ENCODE measurements around the gene CDCP1.

Gene CDCP1

DNA sequence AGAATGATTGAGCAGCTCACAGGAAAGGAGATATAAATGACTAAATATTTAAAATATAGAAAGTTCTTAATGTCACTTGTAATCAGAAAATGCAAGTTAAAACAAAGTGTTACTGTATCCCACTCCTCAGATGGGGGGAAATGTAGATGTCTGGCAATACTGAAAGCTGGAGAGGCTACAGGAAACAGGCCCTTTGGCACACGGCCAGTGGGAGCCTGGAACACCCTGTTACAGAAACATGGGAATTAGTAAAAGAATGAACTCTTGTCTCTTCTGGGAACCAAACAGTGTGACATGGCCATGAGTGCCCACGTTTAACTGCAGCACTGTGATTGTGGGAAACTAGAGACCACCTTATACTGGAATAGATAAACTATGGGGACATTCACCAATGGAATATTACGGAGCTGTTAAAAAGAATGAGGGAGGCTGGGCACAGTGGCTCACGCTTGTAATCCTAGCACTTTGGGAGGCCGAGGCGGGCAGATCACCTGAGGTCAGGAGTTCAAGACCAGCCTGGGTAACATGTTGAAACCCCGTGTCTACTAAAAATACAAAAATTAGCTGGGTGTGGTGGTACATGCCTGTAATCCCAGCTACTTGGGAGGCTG lies 50.2 kb downstream of the CDCP1 start:
- H3K27me3 ChIP-seq (ENCODE audit: insufficient read depth, low read length), result no peaks in the 10 kb centered on the region
- no peaks in the 10 kb centered on the region for H3K36me3 ChIP-seq (ENCODE audit: insufficient read depth, low read length)
- H3K4me3 ChIP-seq (ENCODE audit: low read length), result no peak overlapping the region

DNA sequence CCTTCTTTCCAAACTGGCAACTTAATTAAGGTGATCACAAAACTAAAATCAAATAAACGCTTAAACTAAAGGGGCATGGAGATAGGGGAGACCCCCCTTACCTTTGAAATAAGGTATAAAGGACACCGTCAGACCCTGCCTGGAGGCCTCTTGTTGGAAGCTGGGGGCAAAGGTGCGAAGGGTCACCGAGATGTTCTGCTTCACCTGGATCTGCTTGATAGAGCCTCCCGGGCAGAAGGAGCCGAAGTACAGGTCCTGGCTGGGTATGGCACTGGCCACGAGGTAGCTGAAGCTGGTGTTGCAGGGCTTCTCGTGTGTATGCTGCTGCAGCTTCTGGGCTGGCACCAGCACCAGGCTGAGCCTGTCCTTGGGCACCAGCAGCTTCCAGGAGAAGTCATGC lies 53.0 kb downstream of the CDCP1 start:
- Histone ChIP-seq H3K4me1 (ENCODE audit: insufficient read depth, low read length) (peaks cover 2% of the 10 kb centered on the region), H3K9me3 (ENCODE audit: low read length) (no peaks in the 10 kb centered on the region), H3K4me3 (ENCODE audit: low read length) (no peak overlapping the region), H3K36me3 (ENCODE audit: insufficient read depth, low read length) (no peaks in the 10 kb centered on the region), H2AFZ (ENCODE audit: low read depth, low read length) (no peak overlapping the region), H3K27me3 (ENCODE audit: insufficient read depth, low read length) (no peaks in the 10 kb centered on the region)

More for the DNA sequence above, 50.2 kb downstream of the CDCP1 start:
- no peak overlapping the region for H2AFZ ChIP-seq (ENCODE audit: low read depth, low read length)
- no peaks in the 10 kb centered on the region for H3K9me3 ChIP-seq (ENCODE audit: low read length)
- peaks cover 2% of the 10 kb centered on the region for H3K4me1 ChIP-seq (ENCODE audit: insufficient read depth, low read length)

DNA sequence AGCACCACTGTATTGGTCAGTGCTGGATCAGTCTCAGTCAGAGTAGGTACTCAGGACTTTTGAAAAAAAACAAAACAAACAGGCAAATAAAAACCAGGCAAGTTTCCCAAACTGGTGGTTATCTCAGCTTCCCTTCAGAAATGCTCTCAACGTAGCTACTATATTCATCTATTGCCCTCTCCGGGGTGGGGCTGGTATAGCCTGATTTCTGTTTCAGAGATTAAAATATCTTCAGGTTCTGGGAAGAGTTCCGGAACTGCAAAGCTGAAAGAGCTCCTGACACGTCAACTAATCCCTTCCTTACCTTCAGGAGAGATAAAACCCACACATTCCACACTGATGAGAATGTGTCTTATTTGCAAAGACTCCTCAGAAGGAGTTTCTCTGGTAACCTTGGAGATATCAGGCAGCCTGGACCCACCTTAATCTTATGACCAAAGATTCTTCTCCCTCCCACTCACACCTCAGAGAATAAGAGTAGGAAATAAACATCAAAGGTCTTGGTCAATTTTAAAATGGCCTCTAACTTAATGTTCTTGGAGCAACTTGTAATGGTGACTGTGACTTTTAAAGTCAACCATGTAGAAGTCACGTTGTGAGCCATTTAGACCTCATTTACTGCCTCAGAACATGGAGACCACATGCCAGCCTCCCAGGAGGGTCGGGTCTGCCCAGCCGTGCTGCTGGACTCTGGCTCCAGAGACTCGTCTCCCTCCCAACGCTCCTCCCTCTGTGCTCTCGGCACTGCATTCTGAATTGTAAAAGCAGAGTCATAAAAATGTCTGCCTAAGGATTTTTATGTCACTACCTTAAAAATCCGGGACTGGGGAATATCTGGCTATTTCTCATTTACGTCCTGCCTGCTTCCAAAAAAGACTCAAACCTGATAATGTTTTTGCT lies 53.8 kb downstream of the CDCP1 start:
- no peak overlapping the region for H3K4me3 ChIP-seq (ENCODE audit: low read length)
- peak overlapping the region; percentile 37 for H2AFZ ChIP-seq (ENCODE audit: low read depth, low read length)
- no peaks in the 10 kb centered on the region for H3K36me3 ChIP-seq (ENCODE audit: insufficient read depth, low read length)
- H3K4me1 ChIP-seq (ENCODE audit: insufficient read depth, low read length), result peaks cover 2% of the 10 kb centered on the region
- H3K27me3 ChIP-seq (ENCODE audit: insufficient read depth, low read length), result no peaks in the 10 kb centered on the region
- H3K9me3 ChIP-seq (ENCODE audit: low read length), result no peaks in the 10 kb centered on the region

DNA sequence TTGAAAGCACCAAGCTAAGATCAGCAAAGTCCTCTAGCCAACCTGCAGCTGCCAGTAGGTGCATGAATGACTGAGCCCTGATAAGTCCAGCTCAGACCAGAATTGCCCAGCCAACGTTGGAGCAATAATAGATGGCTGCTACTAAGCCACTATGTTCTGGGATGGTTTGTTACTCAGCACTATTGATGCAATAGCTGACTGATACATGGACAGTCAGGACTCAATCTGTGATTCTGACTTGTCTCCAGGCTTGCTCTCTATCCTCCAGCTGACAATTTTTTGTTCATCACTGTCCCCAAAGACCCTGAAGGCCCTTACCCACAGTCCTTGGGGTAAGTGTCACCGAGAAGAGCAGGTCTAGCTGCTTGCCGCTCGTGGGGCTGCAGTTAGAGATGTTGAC lies 55.3 kb downstream of the CDCP1 start:
- no peak overlapping the region for H3K4me3 ChIP-seq (ENCODE audit: low read length)
- peaks cover 2% of the 10 kb centered on the region for H3K4me1 ChIP-seq (ENCODE audit: insufficient read depth, low read length)
- H3K9me3 ChIP-seq (ENCODE audit: low read length), result no peaks in the 10 kb centered on the region
- H3K36me3 ChIP-seq (ENCODE audit: insufficient read depth, low read length), result no peaks in the 10 kb centered on the region
- no peak overlapping the region for H2AFZ ChIP-seq (ENCODE audit: low read depth, low read length)
- H3K27me3 ChIP-seq (ENCODE audit: insufficient read depth, low read length), result no peaks in the 10 kb centered on the region

DNA sequence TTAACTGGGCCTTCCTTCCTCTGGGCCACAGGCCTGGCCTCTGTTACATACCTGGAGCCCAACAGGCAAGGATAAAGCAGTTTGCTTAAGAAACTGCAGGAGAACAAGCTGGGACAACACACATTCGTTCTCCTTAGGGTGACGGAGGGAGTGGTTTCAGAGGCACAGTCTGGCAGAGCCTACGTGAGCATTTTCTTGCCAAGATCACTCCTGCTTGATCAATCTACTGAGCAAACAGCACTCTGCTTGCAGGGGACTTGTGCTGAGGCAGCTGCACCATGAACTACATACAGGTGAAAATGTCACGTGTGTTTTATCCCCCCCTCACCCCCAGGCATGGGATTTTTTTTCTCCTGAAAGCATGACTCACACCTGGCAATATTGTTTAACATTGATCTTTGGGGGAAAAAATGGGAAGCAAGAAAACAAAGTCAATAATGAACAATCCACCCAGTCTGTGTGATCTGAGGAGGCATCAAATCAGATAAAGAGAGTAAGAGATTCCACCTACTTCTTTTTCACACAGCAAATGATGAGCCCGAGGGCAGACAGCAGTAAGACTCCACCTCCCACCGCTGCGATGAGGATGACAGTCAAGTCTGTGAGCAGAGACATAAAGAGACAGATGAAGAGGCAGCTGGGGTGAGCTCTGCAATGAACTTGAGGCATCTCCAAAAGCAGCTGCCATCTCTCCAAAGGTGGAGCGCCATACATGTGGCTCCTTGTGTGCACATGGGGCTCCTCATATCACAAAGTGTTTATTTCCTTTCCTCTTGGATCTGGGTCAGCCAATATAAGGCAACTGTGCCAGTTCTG lies 57.4 kb downstream of the CDCP1 start:
- no peak overlapping the region for H2AFZ ChIP-seq (ENCODE audit: low read depth, low read length)
- no peaks in the 10 kb centered on the region for H3K27me3 ChIP-seq (ENCODE audit: insufficient read depth, low read length)
- no peaks in the 10 kb centered on the region for H3K9me3 ChIP-seq (ENCODE audit: low read length)
- peaks cover 2% of the 10 kb centered on the region for H3K4me1 ChIP-seq (ENCODE audit: insufficient read depth, low read length)
- H3K4me3 ChIP-seq (ENCODE audit: low read length), result no peak overlapping the region
- no peaks in the 10 kb centered on the region for H3K36me3 ChIP-seq (ENCODE audit: insufficient read depth, low read length)

DNA sequence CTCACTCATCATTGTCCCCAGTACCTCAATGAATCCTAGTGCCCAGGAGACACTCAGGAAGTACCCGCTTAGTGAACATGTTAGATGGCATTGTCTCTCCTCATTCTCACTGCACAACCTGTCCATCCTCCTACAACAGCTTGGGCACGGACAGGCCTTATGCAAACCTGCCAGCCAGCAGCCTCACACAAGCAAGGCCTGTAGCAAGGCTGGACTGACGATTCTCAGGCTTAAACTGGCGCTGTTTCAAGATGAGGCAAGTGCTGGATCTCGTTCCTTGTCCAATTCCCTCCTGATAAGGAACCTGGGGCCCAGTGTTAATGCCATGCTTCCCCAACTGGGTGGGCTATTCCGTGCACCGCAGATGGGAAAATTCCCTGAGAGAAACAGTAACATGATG lies 59.0 kb downstream of the CDCP1 start:
- no peak overlapping the region for H3K4me3 ChIP-seq (ENCODE audit: low read length)
- H2AFZ ChIP-seq (ENCODE audit: low read depth, low read length), result no peak overlapping the region
- H3K4me1 ChIP-seq (ENCODE audit: insufficient read depth, low read length), result no peaks in the 10 kb centered on the region
- H3K36me3 ChIP-seq (ENCODE audit: insufficient read depth, low read length), result no peaks in the 10 kb centered on the region
- no peaks in the 10 kb centered on the region for H3K27me3 ChIP-seq (ENCODE audit: insufficient read depth, low read length)
- no peaks in the 10 kb centered on the region for H3K9me3 ChIP-seq (ENCODE audit: low read length)

DNA sequence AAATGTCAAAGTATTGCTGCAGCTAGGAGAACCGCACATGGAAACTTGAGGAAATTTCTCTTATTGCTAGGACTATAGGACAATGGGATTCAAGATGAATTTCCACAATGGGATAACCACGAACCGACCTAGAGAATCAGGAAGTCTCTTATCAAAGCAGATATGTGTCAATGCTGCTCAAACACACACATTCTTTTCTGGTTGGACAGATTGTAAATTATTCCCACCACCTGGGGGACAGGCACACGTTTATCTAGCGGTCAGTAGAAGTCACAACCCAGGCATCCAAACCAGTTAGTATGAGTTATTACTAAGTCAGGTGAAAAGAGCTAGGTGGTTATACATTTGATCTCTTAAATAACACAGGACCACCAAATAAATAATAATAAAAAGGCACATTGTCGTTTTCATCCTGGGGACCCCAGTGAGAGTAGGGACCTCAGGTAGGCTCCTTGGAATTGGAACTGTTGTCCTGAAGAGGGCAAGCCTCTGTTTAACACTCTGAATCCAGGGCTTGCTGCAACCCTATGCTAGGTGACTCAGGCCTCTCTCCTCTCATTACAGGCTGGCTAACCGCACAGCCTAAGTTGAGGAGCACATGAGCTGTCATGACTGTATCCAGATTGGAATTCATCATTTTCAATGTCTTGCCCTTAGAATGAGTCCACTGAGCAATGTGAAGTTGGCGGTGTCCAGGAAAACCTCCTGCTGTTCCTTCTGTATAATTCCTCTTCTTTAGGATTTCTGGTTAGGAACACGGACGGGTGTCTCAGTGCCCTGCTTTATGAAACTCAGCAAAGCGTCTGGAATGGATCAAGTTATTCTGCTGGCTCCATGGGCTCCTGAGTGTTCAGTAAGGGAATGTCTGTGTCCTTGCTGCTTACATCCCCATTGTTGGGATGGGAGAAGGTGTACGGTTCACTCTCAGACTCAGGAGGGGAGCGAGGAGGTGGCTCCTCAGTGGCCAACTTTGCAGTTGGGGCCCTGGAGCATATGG lies 61.1 kb downstream of the CDCP1 start:
- Histone ChIP-seq H3K4me3 (ENCODE audit: low read length) (no peak overlapping the region), H2AFZ (ENCODE audit: low read depth, low read length) (no peak overlapping the region), H3K36me3 (ENCODE audit: insufficient read depth, low read length) (no peaks in the 10 kb centered on the region), H3K27me3 (ENCODE audit: insufficient read depth, low read length) (no peaks in the 10 kb centered on the region), H3K9me3 (ENCODE audit: low read length) (no peaks in the 10 kb centered on the region), H3K4me1 (ENCODE audit: insufficient read depth, low read length) (no peaks in the 10 kb centered on the region)

DNA sequence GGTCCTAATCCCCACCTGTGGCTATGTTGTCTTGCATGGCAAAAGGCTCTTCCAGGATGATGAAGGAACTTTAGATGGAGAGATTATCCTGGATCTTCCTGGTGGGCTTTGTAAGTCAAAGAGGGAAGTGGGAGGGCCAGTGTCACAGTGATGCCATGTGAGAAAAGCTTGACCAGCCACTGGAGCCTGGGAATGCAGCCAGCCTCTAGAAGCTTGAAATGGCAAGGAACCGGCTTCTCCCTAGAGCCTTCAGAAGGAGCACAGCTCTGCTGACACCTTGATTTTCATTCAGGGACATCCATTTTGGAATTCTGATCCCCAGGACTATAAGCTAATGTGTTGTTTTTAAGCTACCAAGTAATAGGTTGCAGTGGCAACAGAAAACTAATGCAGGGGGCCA lies 61.8 kb downstream of the CDCP1 start:
- Histone ChIP-seq H3K9me3 (ENCODE audit: low read length) (no peaks in the 10 kb centered on the region), H2AFZ (ENCODE audit: low read depth, low read length) (no peak overlapping the region), H3K36me3 (ENCODE audit: insufficient read depth, low read length) (no peaks in the 10 kb centered on the region), H3K27me3 (ENCODE audit: insufficient read depth, low read length) (no peaks in the 10 kb centered on the region), H3K4me1 (ENCODE audit: insufficient read depth, low read length) (no peaks in the 10 kb centered on the region), H3K4me3 (ENCODE audit: low read length) (no peak overlapping the region)

DNA sequence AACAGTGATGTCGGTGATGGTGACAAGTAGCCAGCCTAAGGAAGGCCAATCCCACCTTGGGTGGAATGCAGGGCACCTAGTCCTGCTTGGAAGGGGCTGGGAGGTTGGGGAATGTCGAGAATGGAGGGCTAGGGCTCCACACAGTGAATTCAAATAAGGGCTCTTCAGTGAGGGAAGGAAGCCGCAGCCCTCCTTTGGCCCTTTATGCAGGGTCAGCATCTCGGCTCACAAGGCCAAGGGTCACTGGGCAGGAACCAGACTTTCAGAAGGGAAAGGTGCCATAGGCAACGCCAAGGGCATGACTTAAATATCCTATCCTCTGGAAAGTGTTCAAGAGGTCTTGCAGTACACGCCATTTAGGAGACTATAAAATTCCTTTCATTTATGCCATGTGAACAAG lies 63.2 kb downstream of the CDCP1 start:
- Histone ChIP-seq H3K4me1 (ENCODE audit: insufficient read depth, low read length) (no peaks in the 10 kb centered on the region), H3K36me3 (ENCODE audit: insufficient read depth, low read length) (no peaks in the 10 kb centered on the region), H2AFZ (ENCODE audit: low read depth, low read length) (no peak overlapping the region), H3K4me3 (ENCODE audit: low read length) (no peak overlapping the region), H3K27me3 (ENCODE audit: insufficient read depth, low read length) (no peaks in the 10 kb centered on the region), H3K9me3 (ENCODE audit: low read length) (no peaks in the 10 kb centered on the region)

DNA sequence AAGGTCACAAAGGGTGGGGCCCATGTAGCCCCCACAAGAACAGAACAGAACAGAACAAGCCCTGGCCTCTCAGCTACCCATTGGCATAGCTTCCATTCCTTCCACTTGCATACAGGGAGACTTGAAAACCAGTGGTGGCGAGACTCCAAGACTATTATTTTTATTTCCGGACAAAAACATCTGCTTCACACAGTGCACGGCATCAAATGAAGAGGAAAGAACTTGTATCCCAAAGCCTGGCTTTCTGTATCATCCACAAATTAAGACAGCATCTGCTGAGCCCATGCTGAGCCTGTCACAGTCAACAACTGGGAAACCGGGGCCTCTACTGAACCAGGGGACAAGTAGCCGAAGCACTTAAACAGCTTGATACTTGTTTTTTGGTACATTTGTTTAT lies 64.0 kb downstream of the CDCP1 start:
- no peaks in the 10 kb centered on the region for H3K9me3 ChIP-seq (ENCODE audit: low read length)
- no peak overlapping the region for H2AFZ ChIP-seq (ENCODE audit: low read depth, low read length)
- H3K27me3 ChIP-seq (ENCODE audit: insufficient read depth, low read length), result no peaks in the 10 kb centered on the region
- H3K4me3 ChIP-seq (ENCODE audit: low read length), result no peak overlapping the region
- no peaks in the 10 kb centered on the region for H3K4me1 ChIP-seq (ENCODE audit: insufficient read depth, low read length)
- H3K36me3 ChIP-seq (ENCODE audit: insufficient read depth, low read length), result no peaks in the 10 kb centered on the region

DNA sequence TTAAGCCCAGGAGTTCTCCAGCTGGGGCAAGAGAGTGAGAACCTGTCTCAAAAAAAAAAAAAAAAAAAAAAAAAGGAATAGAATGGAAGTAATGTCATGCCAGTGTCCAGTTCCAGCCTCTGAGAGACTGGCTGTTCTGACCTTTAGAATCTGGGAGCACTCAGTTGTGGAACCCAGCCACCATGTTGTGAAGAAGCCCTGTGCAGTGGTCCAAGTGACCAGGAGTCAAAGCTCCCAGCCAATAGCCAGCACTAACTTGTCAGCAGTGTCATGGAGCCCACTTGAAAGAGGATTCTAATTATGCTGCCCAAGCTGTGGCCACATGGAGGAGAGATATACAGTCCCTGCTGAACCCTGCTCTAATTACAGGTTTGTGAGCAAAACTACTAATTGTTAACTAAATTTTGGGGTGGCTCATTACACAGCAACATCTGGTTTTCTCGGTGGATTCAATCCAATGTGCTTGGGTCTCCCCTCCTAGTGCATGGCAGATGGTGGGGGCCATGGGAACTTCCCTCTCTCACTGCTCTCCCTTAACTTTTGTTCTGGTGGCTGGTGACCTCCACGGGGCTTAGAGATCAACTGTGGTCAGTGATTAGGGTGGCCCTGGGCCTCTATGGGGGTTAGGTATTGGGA lies 64.6 kb downstream of the CDCP1 start:
- H3K4me3 ChIP-seq (ENCODE audit: low read length), result no peak overlapping the region
- no peak overlapping the region for H2AFZ ChIP-seq (ENCODE audit: low read depth, low read length)
- no peaks in the 10 kb centered on the region for H3K4me1 ChIP-seq (ENCODE audit: insufficient read depth, low read length)
- no peaks in the 10 kb centered on the region for H3K9me3 ChIP-seq (ENCODE audit: low read length)
- H3K27me3 ChIP-seq (ENCODE audit: insufficient read depth, low read length), result no peaks in the 10 kb centered on the region
- H3K36me3 ChIP-seq (ENCODE audit: insufficient read depth, low read length), result no peaks in the 10 kb centered on the region

DNA sequence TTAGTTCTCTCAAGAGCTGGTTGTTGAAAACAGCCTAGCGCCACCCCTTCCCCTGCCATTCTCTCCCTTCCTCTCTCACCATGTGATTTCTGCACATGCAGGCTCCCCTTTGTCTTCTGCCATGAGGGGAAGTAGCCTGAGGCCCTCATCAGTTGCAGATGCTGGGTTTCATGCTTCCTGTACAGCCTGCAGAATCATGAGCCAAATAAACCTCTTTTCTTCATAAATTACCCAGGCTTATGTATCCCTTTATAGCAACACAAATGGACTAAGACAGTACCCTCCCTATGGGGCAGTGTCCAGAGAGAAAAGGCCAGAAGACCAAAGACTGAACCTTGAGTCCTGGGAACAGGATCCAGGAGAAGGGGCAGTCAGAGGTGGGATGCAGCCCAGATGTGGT lies 65.4 kb downstream of the CDCP1 start:
- H2AFZ ChIP-seq (ENCODE audit: low read depth, low read length), result no peak overlapping the region
- H3K4me3 ChIP-seq (ENCODE audit: low read length), result no peak overlapping the region
- H3K36me3 ChIP-seq (ENCODE audit: insufficient read depth, low read length), result no peaks in the 10 kb centered on the region
- no peaks in the 10 kb centered on the region for H3K27me3 ChIP-seq (ENCODE audit: insufficient read depth, low read length)
- no peaks in the 10 kb centered on the region for H3K4me1 ChIP-seq (ENCODE audit: insufficient read depth, low read length)
- no peaks in the 10 kb centered on the region for H3K9me3 ChIP-seq (ENCODE audit: low read length)
